RWPE2 (cell line): ENCODE measurements around the gene LAMA4.

Experiments used
- ATAC-seq: fragments of 200-7000 bp; cut with Tn5 transposase; 3 replicates; pipeline ENCODE4 v1.9.1; 2021; ENCODE audit warnings: low read depth
- DNase-seq: peaks from one replicate; pipeline ENCODE4 v3.0.0-alpha.2; 2020; ENCODE audit warnings: low spot score
- H3K27ac ChIP-seq: fragments of 450-650 bp; 2 replicates; pipeline ENCODE4 v1.5.1; 2017; ENCODE audit warnings: mild to moderate bottlenecking; ENCODE audit not compliant: poor library complexity, severe bottlenecking
- H3K27me3 ChIP-seq: fragments of 250-450 bp; sonication (Bioruptor Pico); 2 replicates; pipeline ENCODE4 v1.5.1; 2021; ENCODE audit warnings: mild to moderate bottlenecking, moderate library complexity; ENCODE audit not compliant: insufficient read depth, poor library complexity, severe bottlenecking
- H3K36me3 ChIP-seq: fragments of 250-450 bp; sonication (Bioruptor Pico); 2 replicates; pipeline ENCODE4 v1.5.1; 2020; ENCODE audit warnings: low read depth, mild to moderate bottlenecking, moderate library complexity
- H3K4me1 ChIP-seq: fragments of 250-450 bp; sonication (Bioruptor Pico); 2 replicates; pipeline ENCODE4 v1.5.1; 2021; ENCODE audit warnings: mild to moderate bottlenecking, moderate library complexity; ENCODE audit not compliant: insufficient read depth, poor library complexity, severe bottlenecking
- H3K4me3 ChIP-seq: fragments of 250-450 bp; sonication (Bioruptor Pico); 2 replicates; pipeline ENCODE4 v1.5.1; 2021; ENCODE audit warnings: mild to moderate bottlenecking, moderate library complexity; ENCODE audit not compliant: severe bottlenecking
- H3K9me3 ChIP-seq: fragments of 250-450 bp; sonication (Bioruptor Pico); 2 replicates; pipeline ENCODE4 v1.5.1; 2021; ENCODE audit warnings: mild to moderate bottlenecking, moderate library complexity; ENCODE audit not compliant: severe bottlenecking
- TF ChIP-seq, protein P1 (sequence below): fragments of 450-650 bp; IDR thresholded peaks from one replicate; pipeline ENCODE4 v1.5.1; 2017; ENCODE audit warnings: mild to moderate bottlenecking, moderate library complexity; ENCODE audit not compliant: poor library complexity, severe bottlenecking

Gene LAMA4

DNA sequence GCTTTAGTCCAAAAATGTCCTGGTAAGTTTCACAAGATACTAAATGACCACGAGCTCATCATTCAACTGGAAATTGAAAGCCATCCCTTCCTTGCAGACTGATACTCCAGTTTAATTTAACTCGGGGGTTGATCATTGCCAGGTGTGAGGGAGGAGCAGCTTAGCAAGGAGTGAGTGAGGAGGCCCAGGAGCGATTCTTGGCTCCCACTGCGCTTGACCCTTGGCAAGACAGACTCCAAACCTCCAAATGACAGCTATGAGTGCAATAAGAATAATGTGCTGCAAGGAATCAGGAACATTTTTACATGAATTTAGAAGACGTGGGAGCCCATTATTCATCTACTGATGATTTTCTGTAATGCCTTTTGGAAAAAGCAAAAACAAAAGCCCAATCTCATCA is 64.9 kb downstream of the LAMA4 start:
- no peaks in the 10 kb centered on the region for H3K4me1 ChIP-seq
- DNase-seq (no peak), ATAC-seq (no peak)
- H3K36me3 ChIP-seq = no peaks in the 10 kb centered on the region
- TF ChIP-seq, protein P1, sequence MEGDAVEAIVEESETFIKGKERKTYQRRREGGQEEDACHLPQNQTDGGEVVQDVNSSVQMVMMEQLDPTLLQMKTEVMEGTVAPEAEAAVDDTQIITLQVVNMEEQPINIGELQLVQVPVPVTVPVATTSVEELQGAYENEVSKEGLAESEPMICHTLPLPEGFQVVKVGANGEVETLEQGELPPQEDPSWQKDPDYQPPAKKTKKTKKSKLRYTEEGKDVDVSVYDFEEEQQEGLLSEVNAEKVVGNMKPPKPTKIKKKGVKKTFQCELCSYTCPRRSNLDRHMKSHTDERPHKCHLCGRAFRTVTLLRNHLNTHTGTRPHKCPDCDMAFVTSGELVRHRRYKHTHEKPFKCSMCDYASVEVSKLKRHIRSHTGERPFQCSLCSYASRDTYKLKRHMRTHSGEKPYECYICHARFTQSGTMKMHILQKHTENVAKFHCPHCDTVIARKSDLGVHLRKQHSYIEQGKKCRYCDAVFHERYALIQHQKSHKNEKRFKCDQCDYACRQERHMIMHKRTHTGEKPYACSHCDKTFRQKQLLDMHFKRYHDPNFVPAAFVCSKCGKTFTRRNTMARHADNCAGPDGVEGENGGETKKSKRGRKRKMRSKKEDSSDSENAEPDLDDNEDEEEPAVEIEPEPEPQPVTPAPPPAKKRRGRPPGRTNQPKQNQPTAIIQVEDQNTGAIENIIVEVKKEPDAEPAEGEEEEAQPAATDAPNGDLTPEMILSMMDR = no peak
- H3K27me3 ChIP-seq = no peaks in the 10 kb centered on the region
- no peak overlapping the region for H3K4me3 ChIP-seq
- no peaks in the 10 kb centered on the region for H3K9me3 ChIP-seq
- no peak overlapping the region for H3K27ac ChIP-seq

- H3K9me3 ChIP-seq = no peaks in the 10 kb centered on the region
- H3K27me3 ChIP-seq = no peaks in the 10 kb centered on the region
- no peaks in the 10 kb centered on the region for H3K4me1 ChIP-seq
- H3K4me3 ChIP-seq = no peak overlapping the region
- DNase-seq = no peak
- no peaks in the 10 kb centered on the region for H3K36me3 ChIP-seq
- no peak for ATAC-seq
- no peak overlapping the region for H3K27ac ChIP-seq
- TF ChIP-seq, protein P1 = no peak
Measured at GRCh38 chr6:112188906-112189305, 65.5 kb downstream of the LAMA4 start.

DNA sequence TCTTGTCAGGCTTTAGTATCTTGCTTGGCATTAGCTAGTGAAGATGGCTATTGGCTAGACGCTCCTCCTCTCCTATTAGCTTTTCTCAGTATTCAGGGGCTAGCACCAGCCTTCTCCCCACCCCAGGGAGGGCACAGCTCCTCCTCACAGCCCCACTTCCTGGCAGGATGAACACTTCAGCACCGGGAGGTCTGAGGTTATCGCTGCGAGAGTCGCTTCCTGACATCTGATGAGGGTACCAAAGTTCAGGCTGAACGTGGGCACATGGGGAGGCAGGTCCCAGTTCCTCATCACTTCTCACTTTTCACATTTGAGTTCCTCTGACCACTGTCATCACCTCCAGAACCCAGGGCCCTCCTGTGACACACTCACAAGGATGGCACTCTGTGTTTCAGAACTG is 66.6 kb downstream of the LAMA4 start:
- H3K36me3 ChIP-seq = no peaks in the 10 kb centered on the region
- ATAC-seq (no peak), DNase-seq (no peak)
- TF ChIP-seq, protein P1 = no peak
- H3K4me1 ChIP-seq = no peaks in the 10 kb centered on the region
- H3K27me3 ChIP-seq = no peaks in the 10 kb centered on the region
- H3K9me3 ChIP-seq = no peaks in the 10 kb centered on the region
- no peak overlapping the region for H3K4me3 ChIP-seq
- no peak overlapping the region for H3K27ac ChIP-seq

GRCh38 chr6:112184951-112185350 is 69.4 kb downstream of the LAMA4 start:
- H3K9me3 ChIP-seq = no peaks in the 10 kb centered on the region
- ATAC-seq (no peak), DNase-seq (no peak)
- H3K27ac ChIP-seq = no peak overlapping the region
- H3K4me3 ChIP-seq = no peak overlapping the region
- H3K4me1 ChIP-seq = peaks cover 2% of the 10 kb centered on the region
- TF ChIP-seq, protein P1 = no peak
- H3K27me3 ChIP-seq = no peaks in the 10 kb centered on the region
- H3K36me3 ChIP-seq = no peaks in the 10 kb centered on the region

- Histone ChIP-seq H3K4me3 (no peak overlapping the region), H3K9me3 (no peaks in the 10 kb centered on the region), H3K36me3 (no peaks in the 10 kb centered on the region), H3K27me3 (no peaks in the 10 kb centered on the region), H3K4me1 (peaks cover 2% of the 10 kb centered on the region), H3K27ac (no peak overlapping the region)
- ATAC-seq (no peak), DNase-seq (no peak)
- TF ChIP-seq, protein P1 = no peak
Measured at GRCh38 chr6:112183271-112183671, 71.1 kb downstream of the LAMA4 start.
